Measurements from ENCODE around the gene LNPEP.
"Not testable (repeated sequence)": the region's sequence is repeated elsewhere in the genome, so short reads cannot be mapped to it uniquely, and the experiment has no call there.

The LNPEP gene

GRCh38 chr5:97070234-97070633 lies 134.4 kb downstream of the LNPEP start:
- DNase-seq, result no peak

DNA sequence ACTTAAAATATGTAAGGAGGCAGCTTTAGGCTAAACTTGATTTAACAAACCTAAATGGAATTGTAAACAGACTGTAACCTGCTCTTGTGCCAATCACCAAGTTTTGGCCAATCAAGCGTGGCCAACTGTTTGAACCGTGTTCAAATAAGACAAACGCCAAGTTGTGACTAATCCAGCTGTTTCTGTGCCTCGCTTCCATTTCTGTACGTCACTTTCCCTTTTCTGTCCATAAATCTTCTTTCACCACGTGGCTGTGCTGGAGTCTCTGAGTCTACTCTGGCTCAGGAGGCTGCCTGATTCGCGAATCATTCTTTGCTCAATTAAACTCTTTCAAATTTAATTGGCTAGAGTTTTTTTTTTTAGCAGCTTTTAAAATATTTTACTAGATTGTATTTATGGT lies 135.2 kb downstream of the LNPEP start:
- no peak for DNase-seq

- DNase-seq, result no peak
Observed at GRCh38 chr5:97071993-97072392, 136.1 kb downstream of the LNPEP start.

- no peak for DNase-seq
Observed at GRCh38 chr5:97072696-97073095, 136.8 kb downstream of the LNPEP start.

DNA sequence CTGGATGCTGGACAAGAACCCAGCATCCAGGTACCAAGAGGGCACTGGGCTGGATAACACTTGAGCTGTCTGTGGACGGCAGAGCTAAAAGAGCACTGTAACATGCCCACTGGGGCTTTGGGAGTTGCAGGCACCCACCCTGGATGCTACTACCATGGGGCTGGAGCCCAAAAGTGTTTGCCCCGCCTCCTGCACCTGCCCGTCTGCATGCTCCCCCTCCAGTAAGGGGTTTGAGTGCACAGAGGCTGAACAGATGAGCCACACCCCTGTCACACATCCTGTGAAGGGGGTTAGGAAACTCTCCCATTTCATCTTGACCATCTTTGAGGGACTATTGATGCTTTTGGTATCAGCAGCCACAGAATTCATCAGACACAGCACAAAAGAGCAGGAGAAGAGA lies 137.5 kb downstream of the LNPEP start:
- DNase-seq, result no peak

DNA sequence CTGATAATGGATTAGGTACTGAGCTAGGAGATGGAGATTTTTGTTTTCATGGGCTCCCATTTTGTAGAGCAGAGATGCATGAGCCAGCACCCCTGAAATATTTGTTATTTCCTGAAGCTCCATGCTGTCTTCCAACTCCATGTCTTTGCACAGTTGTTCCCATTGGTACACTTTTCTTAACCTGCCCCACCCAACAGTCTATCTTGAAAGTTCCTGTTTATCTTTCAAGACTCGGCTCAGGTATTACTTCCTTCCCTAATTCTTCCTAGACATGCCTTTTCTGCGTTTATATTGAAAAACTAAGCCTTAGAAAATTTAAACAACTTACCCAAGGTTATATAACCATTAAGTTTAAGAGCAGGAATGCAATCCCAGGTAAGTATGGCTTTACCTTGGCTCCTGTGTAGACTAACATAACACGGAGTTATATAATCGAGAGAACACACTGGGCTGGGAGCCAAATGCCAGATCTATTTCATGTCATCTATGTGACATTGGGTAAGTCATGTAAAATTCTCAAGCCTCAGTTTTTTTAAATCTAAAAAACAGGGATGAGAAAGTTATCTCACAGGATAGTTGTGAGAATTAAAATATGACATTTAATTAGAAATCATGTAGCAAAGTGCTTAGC lies 139.1 kb downstream of the LNPEP start:
- no peak for DNase-seq

GRCh38 chr5:97075649-97076048 lies 139.8 kb downstream of the LNPEP start:
- no peak for DNase-seq

GRCh38 chr5:97076098-97076497 lies 140.2 kb downstream of the LNPEP start:
- no peak for DNase-seq

- DNase-seq, result no peak
Observed at GRCh38 chr5:97077246-97077645, 141.4 kb downstream of the LNPEP start.

- DNase-seq, result no peak
Observed at GRCh38 chr5:97078958-97079743, 143.3 kb downstream of the LNPEP start.

GRCh38 chr5:97084782-97085458 lies 149.0 kb downstream of the LNPEP start:
- not testable (repeated sequence) for DNase-seq

GRCh38 chr5:97085459-97086181 lies 149.7 kb downstream of the LNPEP start:
- DNase-seq, result no peak
